ENCODE data around the gene ADAMTS17. TPM values are rescaled to one million over a fixed set of nuclear protein-coding genes. Genes with fewer than 3 reads are reported as not detected.

The ADAMTS17 gene
- total RNA-seq, 1 experiment from 2014 or later = 1.8 TPM

GRCh38 chr15:100384108-100384410, 42.3 kb upstream of the ADAMTS17 start:
- no peak for TF ChIP-seq E2F4 (CRISPR knock-in tag; IDR thresholded peaks at IDR 0.05; ENCODE audit: borderline replicate concordance, low read depth)
- TF ChIP-seq PREB (CRISPR knock-in tag; IDR thresholded peaks at IDR 0.05; ENCODE audit: borderline replicate concordance) = no peak
- no peak for TF ChIP-seq ERG (CRISPR knock-in tag; IDR thresholded peaks at IDR 0.05)
- TF ChIP-seq AR (CRISPR knock-in tag; IDR thresholded peaks at IDR 0.05) = no peak
- TF ChIP-seq USF1 (CRISPR knock-in tag; IDR thresholded peaks at IDR 0.05) = no peak
- TF ChIP-seq ZNF425 (CRISPR knock-in tag; conservative IDR thresholded peaks at IDR 0.05) = no peak
- TF ChIP-seq EMX1 (CRISPR knock-in tag; IDR thresholded peaks at IDR 0.05) = no peak
- no peak for TF ChIP-seq ZNF416 (CRISPR knock-in tag; IDR thresholded peaks at IDR 0.05)
- no peak for TF ChIP-seq RORB (CRISPR knock-in tag; IDR thresholded peaks at IDR 0.05)
- TF ChIP-seq SMAD3 (CRISPR knock-in tag; IDR thresholded peaks at IDR 0.05; ENCODE audit: borderline replicate concordance) = no peak
- no peak for TF ChIP-seq ZNF396 (CRISPR knock-in tag; IDR thresholded peaks at IDR 0.05; ENCODE audit: borderline replicate concordance)
- TF ChIP-seq GRHL2 (CRISPR knock-in tag; IDR thresholded peaks at IDR 0.05; ENCODE audit: insufficient replicate concordance, severe bottlenecking) = no peak
- no peak for TF ChIP-seq HMGXB4 (CRISPR knock-in tag; IDR thresholded peaks at IDR 0.05)
- TF ChIP-seq NFYB (CRISPR knock-in tag; conservative IDR thresholded peaks at IDR 0.05; ENCODE audit: low read depth) = no peak
- TF ChIP-seq SP1 (CRISPR knock-in tag; conservative IDR thresholded peaks at IDR 0.05) = no peak
- Mint-ChIP-seq H3K9me3 (peaks cover 67% of the 10 kb centered on the region), H3K27me3 (ENCODE audit: low read depth) (peaks cover 7% of the 10 kb centered on the region), H3K27ac (no peak overlapping the region), H3K36me3 (peaks cover 45% of the 10 kb centered on the region), H3K4me1 (no peaks in the 10 kb centered on the region), H3K4me3 (no peak overlapping the region)
- ATAC-seq (no peak), DNase-seq (ENCODE audit: low spot score) (no peak)
- POLR2A ChIA-PET = interaction anchor here (0.7 to 1.1 kb wide), 2 partner anchors 43 to 230 kb away, joined by 3 to 4 read pairs; no protein-coding TSS in a partner anchor
- CTCF ChIA-PET = interaction anchor here (1.0 to 4.3 kb wide), 8 partner anchors 12 to 455 kb away, joined by 3 to 50 read pairs (median 4); partner anchors contain the start of genes ADAMTS17, ASB7 and LINS1
